GM19438 (cell line): ENCODE measurements around the gene DHX34.

ENCODE experiments used
- ATAC-seq: cut with Tn5 transposase; IDR thresholded peaks from one replicate; pipeline ENCODE4 v1.9.1; 2021; ENCODE audit warnings: low read depth; ENCODE audit not compliant: unreplicated experiment

The DHX34 gene

GRCh38 chr19:47430041-47430802 is 81.1 kb downstream of the DHX34 start:
- ATAC-seq: no peak

- no peak for ATAC-seq
Observed at GRCh38 chr19:47432091-47432490, 83.0 kb downstream of the DHX34 start.
